SJCRH30 (cell line): ENCODE results near the gene NMNAT1. TPM values are rescaled to one million over a fixed set of nuclear protein-coding genes. Genes with fewer than 3 reads are reported as not detected.
"Not testable (repeated sequence)": the region's sequence is repeated elsewhere in the genome, so short reads cannot be mapped to it uniquely, and the experiment has no call there.

Experiments used
- DNase-seq, 2 experiments: peaks; one replicate each; pipeline ENCODE4 v3.0.0-alpha.2; 2015 to 2020
- H3K27ac ChIP-seq: fragments of 250-450 bp; sonication (Bioruptor Pico); 2 replicates; pipeline ENCODE4 v1.5.1; 2020; ENCODE audit warnings: mild to moderate bottlenecking, moderate library complexity
- H3K27me3 ChIP-seq: fragments of 250-450 bp; sonication (Bioruptor Pico); 2 replicates; pipeline ENCODE4 v1.5.1; 2020; ENCODE audit warnings: mild to moderate bottlenecking, moderate library complexity
- H3K36me3 ChIP-seq: fragments of 250-450 bp; sonication (Bioruptor Pico); 2 replicates; pipeline ENCODE4 v1.5.1; 2020; ENCODE audit warnings: mild to moderate bottlenecking, moderate library complexity
- H3K4me1 ChIP-seq: fragments of 250-450 bp; sonication (Bioruptor Pico); 2 replicates; pipeline ENCODE4 v1.5.1; 2020; ENCODE audit warnings: mild to moderate bottlenecking, moderate library complexity
- H3K4me3 ChIP-seq: fragments of 250-450 bp; sonication (Bioruptor Pico); 2 replicates; pipeline ENCODE4 v1.5.1; 2020; ENCODE audit warnings: mild to moderate bottlenecking, moderate library complexity
- H3K9me3 ChIP-seq: fragments of 250-450 bp; sonication (Bioruptor Pico); replicated peaks from 2 replicates; pipeline ENCODE4 v1.5.1; 2020; ENCODE audit warnings: mild to moderate bottlenecking, moderate library complexity
- total RNA-seq: library from RNA; depleted of rRNA; stranded (reverse); fragments of >200 nt; shearing (Covaris generic); gene quantifications from 2 replicates; pipeline ENCODE4 v1.2.3, GENCODE V29; 2014

NMNAT1 gene
- total RNA-seq, 1 experiment from 2014 or later: 5.5 TPM

DNA sequence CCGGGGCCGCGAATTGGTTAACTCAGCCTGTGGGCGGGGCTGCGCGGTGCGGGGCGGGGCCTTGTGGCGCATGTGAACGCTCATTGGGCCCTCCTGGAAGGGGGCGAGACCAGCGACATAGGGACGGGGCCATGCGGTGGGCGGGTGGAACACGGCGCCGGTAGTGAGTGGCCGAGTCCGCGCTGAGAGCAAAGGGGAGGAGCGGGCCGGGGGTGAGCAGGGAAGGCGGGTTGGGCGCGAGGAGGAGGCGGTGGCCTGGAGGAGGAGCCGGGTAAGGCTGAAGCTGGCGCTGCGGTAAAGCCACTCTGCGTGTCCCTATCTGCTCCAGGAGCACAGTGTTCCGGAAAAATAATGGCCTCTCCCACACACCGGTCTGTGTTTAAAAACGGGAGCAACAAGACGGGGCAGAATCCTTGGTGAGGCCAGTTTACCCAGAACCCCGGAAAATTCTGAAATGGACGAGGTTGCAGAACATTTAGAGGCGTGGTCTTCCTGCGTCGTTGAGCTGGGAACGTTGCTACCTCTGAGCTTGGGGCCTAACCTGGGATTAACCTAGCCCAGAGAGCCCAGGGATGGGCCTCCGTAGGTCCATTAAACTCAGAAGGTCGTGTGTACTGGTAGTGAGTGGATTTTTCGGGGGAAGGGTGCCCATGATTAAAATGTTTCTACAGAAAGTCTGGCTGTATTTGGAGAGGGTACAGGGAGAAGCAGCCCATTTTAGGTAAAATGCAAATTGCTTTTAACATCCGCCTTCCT is 32.7 kb upstream of the NMNAT1 start:
- Histone ChIP-seq H3K27ac (peak overlapping the region; percentile 56), H3K9me3 (no peaks in the 10 kb centered on the region), H3K4me3 (peak overlapping the region; percentile 62), H3K4me1 (peaks cover 28% of the 10 kb centered on the region), H3K27me3 (no peaks in the 10 kb centered on the region), H3K36me3 (no peaks in the 10 kb centered on the region)
- peak; percentile 100 for DNase-seq

DNA sequence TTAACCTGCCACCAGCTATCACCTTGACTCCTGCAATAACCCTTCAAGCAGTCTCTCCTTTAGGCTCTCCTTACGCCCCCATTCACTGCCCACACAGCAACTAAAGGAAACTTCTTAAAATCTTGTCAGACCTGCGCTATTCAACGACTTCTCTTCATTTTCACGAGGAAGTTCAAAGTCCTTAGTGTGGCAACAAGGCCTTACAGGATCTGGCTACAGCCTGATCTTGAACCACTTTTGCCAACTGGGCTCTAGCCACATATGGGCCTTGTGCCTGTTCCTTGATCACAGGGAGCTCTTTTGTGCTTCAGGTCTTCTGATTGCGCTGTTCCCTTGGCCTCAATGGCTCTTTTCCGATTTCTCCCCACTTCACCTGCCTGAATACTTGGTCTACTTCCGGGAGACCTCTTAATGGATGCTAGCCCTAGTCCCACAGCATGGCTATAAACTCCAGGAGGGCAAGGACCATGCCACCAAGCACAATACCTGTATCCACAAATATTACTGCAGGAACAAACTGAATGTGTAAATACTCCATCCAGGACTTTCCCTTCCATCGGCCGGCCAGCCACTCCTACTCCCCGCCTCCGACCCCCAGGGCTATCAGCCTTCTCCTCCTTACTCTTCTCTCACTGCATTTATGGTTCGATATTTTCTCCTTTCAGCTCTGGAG is 30.9 kb upstream of the NMNAT1 start:
- peaks cover 21% of the 10 kb centered on the region; the same call in 1 of the 2 replicates for H3K4me1 ChIP-seq
- H3K27me3 ChIP-seq: no peaks in the 10 kb centered on the region
- no peak overlapping the region for H3K4me3 ChIP-seq
- H3K27ac ChIP-seq: no peak overlapping the region
- H3K9me3 ChIP-seq: no peaks in the 10 kb centered on the region
- DNase-seq: no peak
- H3K36me3 ChIP-seq: no peaks in the 10 kb centered on the region

DNA sequence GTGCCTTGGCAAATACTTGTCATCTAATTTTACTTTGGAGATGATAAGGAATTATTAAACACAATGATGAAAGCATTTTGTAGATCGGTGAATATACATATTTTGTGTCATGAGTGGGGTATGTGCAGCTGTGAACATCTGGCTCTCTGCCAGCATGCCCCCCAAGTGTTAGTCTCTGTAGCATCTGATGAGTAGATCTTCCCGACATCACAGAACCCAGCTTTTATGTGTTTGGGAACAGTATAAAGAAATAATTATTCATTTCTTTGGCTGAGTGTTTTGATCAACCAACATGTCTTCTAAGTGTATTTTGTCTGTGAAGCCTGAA is 28.7 kb upstream of the NMNAT1 start:
- no peak overlapping the region for H3K27ac ChIP-seq
- no peaks in the 10 kb centered on the region for H3K27me3 ChIP-seq
- no peaks in the 10 kb centered on the region for H3K36me3 ChIP-seq
- DNase-seq: no peak
- H3K9me3 ChIP-seq: no peaks in the 10 kb centered on the region
- H3K4me1 ChIP-seq: peaks cover 13% of the 10 kb centered on the region; the same call in 1 of the 2 replicates
- H3K4me3 ChIP-seq: no peak overlapping the region

DNA sequence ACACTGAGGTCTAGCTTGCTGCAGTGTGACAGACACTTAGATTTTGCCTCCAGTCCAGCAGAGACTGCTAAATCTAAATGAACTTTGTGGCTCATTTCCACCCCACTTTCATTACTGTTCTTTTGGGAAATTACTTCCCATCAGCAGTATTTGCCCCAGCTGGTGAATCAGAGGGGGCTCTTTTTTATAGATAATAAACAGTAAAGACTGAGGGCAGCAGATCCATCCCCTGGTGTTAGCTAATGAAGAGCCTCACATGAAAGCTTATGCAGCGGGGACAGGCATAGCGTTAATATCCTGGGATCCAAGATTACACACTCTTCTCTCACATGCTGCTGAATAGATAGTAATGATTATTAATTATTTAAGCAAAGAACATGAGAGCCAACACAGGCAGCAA is 26.8 kb upstream of the NMNAT1 start:
- no peak overlapping the region for H3K27ac ChIP-seq
- DNase-seq: no peak
- H3K9me3 ChIP-seq: no peaks in the 10 kb centered on the region
- H3K4me3 ChIP-seq: no peak overlapping the region
- H3K36me3 ChIP-seq: no peaks in the 10 kb centered on the region
- H3K27me3 ChIP-seq: no peaks in the 10 kb centered on the region
- peaks cover 10% of the 10 kb centered on the region; the same call in 1 of the 2 replicates for H3K4me1 ChIP-seq

DNA sequence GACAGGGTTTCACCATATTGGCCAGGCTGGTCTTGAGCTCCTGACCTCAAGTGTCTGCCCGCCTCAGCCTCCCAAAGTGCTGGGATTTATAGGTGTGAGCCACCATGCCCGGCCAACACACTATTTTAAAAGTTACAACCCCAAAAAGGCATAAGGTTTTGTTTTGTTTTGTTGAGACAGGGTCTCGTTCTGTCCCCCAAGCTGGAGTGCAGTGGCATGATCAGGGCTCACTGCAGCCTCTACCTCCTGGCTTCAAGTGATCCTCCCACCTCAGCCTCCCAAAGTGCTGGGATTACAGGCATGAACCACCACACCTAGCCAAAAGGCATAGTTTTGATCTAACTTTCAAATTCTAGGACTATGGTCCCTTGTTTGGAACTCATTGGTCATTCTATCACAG is 25.8 kb upstream of the NMNAT1 start:
- not testable (repeated sequence) for H3K36me3 ChIP-seq, DNase-seq

DNA sequence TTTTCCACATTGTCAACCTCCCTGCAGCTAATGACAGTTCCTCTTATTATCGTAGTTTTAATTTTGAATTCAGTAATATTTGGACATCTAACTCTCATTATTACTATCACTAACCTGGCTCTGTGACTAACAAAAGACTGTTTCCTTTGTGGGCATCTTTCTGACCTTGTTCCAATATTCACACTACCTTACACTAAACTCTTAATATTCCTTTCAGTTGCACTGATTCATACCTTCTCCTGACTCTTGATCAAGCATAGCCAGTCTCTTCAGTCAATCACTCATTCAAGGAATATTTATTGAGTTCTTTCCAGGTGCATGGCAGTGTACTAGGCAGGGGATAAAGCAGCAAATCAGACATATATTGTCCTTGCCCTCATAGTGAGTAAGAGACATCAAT is 25.4 kb upstream of the NMNAT1 start:
- no peaks in the 10 kb centered on the region for H3K27me3 ChIP-seq
- no peaks in the 10 kb centered on the region for H3K9me3 ChIP-seq
- H3K4me1 ChIP-seq: peaks cover 9% of the 10 kb centered on the region; the same call in 1 of the 2 replicates
- H3K4me3 ChIP-seq: no peak overlapping the region
- DNase-seq: no peak
- H3K27ac ChIP-seq: no peak overlapping the region
- H3K36me3 ChIP-seq: no peaks in the 10 kb centered on the region

More for the DNA sequence above, 25.8 kb upstream of the NMNAT1 start:
- not testable (repeated sequence) for H3K4me1 ChIP-seq, H3K27me3 ChIP-seq, H3K9me3 ChIP-seq, H3K4me3 ChIP-seq, H3K27ac ChIP-seq

DNA sequence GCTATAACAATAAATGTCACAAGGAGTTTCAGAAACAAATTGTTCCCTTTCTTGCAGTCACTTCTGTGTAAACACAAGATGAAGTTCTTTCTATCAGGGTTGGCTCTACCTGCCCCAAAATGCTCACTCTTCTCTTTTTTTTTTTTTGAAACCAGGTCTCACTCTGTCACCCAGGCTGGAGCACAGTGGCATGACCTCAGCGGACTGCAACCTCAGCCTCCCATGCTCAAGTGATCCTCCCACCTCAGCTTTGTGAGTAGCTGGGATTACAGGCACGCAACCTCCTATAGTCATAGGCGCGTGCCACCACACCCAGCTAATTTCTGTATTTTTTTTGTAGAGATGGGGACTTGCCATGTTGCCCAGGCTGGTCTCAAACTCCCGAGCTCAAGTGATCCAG is 22.7 kb upstream of the NMNAT1 start:
- no peak for DNase-seq
- no peaks in the 10 kb centered on the region for H3K9me3 ChIP-seq
- no peaks in the 10 kb centered on the region for H3K27me3 ChIP-seq
- H3K27ac ChIP-seq: no peak overlapping the region
- H3K4me1 ChIP-seq: 0 out of 2 replicates have a peak, but pooled peaks cover 2% of the 10 kb centered on the region
- no peaks in the 10 kb centered on the region for H3K36me3 ChIP-seq
- H3K4me3 ChIP-seq: no peak overlapping the region

DNA sequence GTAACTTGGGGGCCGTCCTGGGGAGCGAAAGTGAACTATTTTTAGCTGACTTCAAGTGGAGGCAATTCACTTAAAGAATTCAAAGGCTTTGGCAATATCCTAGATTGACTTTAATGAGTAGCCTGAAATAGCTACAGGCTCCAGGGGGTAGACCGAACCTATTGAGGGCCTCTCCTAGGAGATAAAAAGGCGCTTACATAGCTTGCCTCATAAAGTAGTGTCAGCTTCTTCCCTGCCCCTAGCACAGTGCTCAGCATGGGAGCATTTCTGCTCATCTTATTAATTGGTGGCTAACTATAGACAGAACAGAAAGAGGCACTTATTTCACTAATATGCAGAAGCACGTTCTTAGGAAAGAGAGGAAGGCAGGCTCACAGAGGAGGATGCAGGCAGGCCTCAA is 20.9 kb upstream of the NMNAT1 start:
- Histone ChIP-seq H3K9me3 (no peaks in the 10 kb centered on the region), H3K27me3 (no peaks in the 10 kb centered on the region), H3K36me3 (peaks cover 3% of the 10 kb centered on the region; the same call in 1 of the 2 replicates), H3K27ac (no peak overlapping the region), H3K4me1 (peaks cover 12% of the 10 kb centered on the region), H3K4me3 (no peak overlapping the region)
- no peak for DNase-seq

DNA sequence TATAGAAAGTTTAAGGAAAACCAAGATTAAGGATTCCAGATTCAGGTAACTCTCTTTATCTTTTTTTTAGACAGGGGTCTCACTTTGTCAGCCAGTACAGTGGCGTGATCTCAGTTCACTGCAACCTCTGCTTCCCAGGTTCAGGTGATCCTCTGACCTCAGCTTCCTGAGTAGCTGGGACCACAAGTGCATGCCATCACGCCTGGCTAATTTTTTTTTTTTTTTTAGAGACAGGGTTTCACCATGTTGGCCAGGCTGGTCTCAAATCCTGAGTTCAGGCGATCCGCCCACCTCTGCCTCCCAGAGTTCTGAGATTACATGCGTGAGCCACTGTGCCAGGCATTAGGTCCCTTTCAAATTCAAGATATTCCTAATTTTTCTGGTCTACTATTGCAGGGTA is 16.0 kb upstream of the NMNAT1 start:
- Histone ChIP-seq H3K27me3 (no peaks in the 10 kb centered on the region), H3K9me3 (no peaks in the 10 kb centered on the region), H3K36me3 (peaks cover 26% of the 10 kb centered on the region), H3K4me3 (no peak overlapping the region), H3K4me1 (peaks cover 44% of the 10 kb centered on the region), H3K27ac (peak overlapping the region; percentile 21)
- peak in 1 of 2 experiments; percentile 39 for DNase-seq

DNA sequence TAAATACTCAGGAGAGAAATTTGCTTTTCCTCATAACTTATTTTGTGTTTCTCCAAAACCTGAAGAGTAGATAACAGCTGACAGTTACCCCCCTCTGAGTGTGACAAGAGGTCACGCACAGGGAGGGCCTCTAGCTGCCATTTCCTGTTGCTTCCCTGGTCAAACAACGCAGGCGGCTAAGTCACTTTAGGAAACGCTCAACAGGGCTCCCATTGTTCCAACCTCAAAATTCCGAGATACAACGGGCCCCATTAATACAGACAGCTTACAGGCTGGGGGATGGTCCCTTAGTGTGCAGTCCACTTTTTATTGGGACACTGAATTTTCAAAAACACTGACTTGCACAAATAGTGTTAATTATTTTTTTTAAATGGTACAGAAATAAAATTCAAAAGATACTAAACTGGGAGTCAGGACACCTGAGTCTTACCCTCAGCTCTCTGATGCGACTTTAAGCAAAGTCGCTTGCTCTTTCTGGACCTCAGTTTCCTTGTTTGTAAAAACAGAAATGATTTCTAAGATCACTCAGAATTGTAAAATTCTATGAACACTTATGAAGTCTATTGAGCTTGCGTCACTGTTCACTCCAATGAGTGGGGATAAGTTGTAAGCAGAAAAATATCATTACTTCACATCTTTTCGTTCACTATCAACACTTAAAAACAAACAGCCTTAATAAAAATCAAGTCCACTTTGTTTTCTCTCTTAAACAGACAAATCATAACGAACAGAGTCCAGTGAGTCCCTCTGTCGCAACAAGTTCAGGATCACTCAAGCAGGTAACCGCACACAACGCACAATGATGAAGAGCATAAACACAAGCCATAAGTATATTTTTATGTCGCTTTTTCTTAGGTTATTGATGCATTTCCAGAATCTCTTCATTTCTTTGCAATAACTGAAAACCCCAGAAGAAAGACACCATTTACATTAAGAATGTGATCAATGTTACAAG is 13.6 kb upstream of the NMNAT1 start:
- Histone ChIP-seq H3K9me3 (no peaks in the 10 kb centered on the region), H3K27me3 (no peaks in the 10 kb centered on the region), H3K27ac (peak overlapping the region; percentile 84), H3K4me1 (peaks cover 44% of the 10 kb centered on the region), H3K36me3 (peaks cover 35% of the 10 kb centered on the region), H3K4me3 (no peak overlapping the region)
- DNase-seq: peak; percentile 93 to 97

DNA sequence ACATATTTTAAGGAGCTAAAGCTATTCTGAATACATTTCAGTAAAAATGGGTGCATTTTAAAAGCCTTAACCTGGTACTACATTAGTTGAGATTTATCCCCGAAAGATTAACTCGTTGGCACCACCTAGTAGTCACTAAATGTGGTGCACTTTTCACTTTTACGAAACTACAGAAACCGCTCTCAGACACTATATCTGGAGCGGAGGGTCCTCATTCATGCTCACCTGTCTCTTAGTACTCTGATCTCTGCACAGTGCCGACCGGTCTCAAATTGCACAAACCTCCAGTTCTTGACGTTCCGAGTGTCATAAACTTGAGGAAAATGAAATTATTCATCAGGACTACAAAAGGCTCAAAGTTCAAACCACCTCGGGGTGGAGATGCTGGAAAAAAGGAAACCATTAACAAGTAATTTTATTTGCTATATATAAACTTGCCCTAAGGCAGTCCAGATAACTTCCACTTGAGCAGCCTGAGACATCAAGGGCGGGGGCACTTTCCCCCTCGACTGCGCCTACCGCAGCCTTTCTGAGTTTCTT is 806 bp upstream of the NMNAT1 start:
- Histone ChIP-seq H3K4me1 (0 out of 2 replicates have a peak, but pooled peaks cover 2% of the 10 kb centered on the region), H3K27ac (peak overlapping the region; percentile 78), H3K4me3 (peak overlapping the region; percentile 80), H3K36me3 (peaks cover 10% of the 10 kb centered on the region; the same call in 1 of the 2 replicates), H3K27me3 (no peaks in the 10 kb centered on the region), H3K9me3 (no peaks in the 10 kb centered on the region)
- DNase-seq: peak; percentile 35 to 78

DNA sequence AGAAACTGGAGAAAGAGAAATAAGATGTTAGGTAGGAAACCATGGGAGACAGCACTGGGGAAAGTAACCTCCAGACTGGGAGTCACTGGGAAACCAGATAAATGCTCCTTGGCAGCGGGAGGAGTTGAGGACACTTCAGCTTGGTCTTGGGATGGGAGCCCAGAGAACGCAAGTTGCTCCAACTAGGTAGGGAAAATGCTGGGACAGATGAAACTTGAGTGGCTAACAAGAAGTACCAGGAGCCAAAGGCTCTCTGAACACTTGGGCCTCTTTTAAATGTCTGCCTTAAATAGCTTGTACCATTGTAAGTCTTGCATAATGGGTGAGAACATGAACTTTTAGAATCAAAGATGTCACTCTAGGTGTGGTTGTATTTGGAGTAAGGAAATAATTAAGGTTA is 3.0 kb downstream of the NMNAT1 start:
- Histone ChIP-seq H3K4me3 (no peak overlapping the region), H3K27ac (no peak overlapping the region), H3K9me3 (no peaks in the 10 kb centered on the region), H3K4me1 (0 out of 2 replicates have a peak, but pooled peaks cover 2% of the 10 kb centered on the region), H3K27me3 (no peaks in the 10 kb centered on the region), H3K36me3 (0 out of 2 replicates have a peak, but pooled peaks cover 2% of the 10 kb centered on the region)
- no peak for DNase-seq

DNA sequence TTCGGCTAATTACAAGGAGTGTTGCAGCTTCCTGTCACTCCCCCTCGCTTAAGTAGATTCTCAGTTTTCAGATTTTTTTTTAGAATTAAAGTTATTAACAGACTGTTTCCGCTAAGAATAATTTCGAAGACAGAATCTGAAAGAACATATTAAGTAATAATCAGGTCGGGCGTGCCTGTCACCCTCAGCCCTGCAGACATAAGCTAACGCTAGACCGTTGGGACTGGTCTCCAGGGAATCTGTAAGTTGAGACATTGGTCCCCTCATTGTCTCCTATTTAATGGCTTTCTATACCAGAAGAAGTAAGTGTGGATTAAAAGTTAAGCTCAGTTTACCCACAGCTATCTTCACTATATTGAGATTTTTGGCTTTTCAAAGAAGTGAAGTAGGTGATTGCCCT is 14.5 kb downstream of the NMNAT1 start:
- Histone ChIP-seq H3K27me3 (no peaks in the 10 kb centered on the region), H3K27ac (no peak overlapping the region), H3K4me3 (no peak overlapping the region), H3K36me3 (no peaks in the 10 kb centered on the region), H3K9me3 (no peaks in the 10 kb centered on the region), H3K4me1 (peaks cover 14% of the 10 kb centered on the region)
- DNase-seq: no peak

DNA sequence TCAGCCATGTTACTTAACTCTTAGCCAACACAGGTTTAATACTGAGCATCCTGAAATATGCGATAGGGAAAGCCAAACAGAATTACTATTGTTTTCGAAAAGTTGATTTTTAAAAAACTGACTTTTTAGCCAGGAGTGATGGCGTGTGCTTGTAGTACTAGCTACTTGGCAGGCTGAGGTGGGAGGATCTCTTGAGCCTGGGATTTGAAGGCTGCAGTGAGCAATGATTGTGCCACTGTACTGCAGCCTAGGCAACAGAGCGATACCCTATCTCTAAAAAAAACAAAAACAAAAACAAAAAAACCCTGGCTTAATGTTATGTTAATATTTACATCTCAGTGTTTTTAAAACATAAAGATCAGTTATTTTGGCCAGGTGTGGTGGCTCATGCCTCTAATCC is 16.7 kb downstream of the NMNAT1 start:
- Histone ChIP-seq H3K36me3 (no peaks in the 10 kb centered on the region), H3K4me1 (peaks cover 14% of the 10 kb centered on the region), H3K9me3 (no peaks in the 10 kb centered on the region), H3K4me3 (no peak overlapping the region), H3K27me3 (no peaks in the 10 kb centered on the region), H3K27ac (no peak overlapping the region; the same call in 1 of the 2 replicates)
- no peak for DNase-seq
